GM19239 (cell line): Measurements from ENCODE around the gene CORO2A.

Experiments used
- DNase-seq: peaks from one replicate; pipeline ENCODE4 v3.0.0; 2011; ENCODE audit warnings: low spot score; ENCODE audit not compliant: insufficient read length
- FAIRE-seq: peaks from 2 replicates; lab custom pipeline; 2011; peaks lifted over from hg19 to GRCh38; lab: Jason Lieb, UNC

Gene CORO2A

DNA sequence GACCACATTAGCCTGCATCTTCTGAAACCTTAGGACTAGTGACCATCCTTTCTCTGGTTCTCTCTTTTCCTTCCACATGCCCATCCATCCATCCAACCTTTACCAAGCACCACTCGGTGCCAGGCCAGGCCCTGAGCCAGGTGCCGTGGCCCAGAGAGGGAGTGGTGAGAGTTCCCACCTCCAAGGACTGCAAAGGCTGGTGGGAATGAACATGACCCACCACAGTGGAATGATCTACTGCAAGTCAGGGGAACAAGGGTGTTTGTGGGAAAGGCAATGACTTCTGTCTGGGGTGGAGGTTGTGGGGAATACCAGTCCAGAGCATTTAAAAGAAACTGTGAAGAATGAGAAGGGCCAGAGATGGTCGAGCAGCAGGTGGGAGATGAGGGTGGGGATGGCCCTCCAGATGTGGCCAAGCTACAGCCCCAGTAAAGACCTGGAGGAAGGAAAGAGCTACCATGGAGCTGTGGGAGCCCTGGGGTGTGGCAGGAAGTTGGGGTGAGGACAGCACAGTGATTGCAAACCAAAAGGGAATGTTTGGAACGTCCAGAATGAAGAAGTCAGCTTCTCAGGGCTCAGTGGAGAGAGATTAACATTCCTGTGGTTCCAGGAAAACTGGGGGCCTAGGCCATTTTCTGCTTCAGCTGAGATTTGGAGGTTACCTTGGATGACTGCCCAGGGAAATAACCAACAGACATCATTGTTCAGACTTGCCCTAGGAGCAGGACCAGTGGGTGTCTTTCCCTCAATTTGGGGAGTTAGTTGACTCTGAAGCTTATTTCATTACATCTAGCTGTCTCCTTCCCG, 30.7 kb upstream of the CORO2A start:
- DNase-seq = no peak
- FAIRE-seq = no peak

DNA sequence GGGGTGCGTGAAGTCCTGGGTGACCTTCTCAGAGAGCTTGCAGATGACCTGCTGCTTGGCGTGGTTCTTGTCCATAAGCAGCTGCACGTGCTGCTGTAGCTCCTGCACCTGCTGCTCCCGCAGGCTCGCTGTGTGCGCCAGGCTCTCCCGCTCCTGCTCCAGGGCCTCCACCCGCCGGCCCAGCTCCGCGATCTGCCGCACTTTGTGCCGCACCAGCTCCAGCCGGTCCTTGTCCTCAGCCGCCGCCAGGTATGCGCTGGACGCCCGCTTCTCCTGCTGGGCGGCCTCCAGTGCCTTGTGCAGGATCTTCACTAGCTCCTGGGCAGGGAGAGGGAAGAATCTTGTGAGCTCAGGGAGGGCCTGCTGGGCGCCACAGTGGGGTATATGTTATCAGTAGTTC, 28.5 kb upstream of the CORO2A start:
- no peak for DNase-seq
- no peak for FAIRE-seq

- no peak for FAIRE-seq
- DNase-seq = no peak
These were observed 27.4 kb upstream of the CORO2A start for GRCh38 chr9:98219794-98220370.

DNA sequence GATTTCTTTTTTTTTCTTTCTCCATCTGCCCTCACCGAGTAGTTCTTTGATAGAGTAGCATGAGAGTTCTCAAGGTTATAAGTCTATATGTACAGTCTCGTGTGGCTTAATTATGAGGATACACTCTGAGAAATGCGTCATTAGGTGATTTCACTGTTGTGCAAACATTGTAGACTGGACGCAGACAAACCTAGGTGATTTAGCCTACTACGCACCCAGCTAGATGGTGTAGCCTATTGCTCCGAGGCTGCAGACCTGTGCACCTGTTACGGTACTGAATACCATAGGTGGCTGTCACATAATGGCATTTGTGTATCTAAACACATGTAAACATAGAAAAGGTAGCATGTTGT, 26.9 kb upstream of the CORO2A start:
- FAIRE-seq (no peak), DNase-seq (no peak)

GRCh38 chr9:98218562-98219363, 26.3 kb upstream of the CORO2A start:
- DNase-seq = no peak
- no peak for FAIRE-seq

GRCh38 chr9:98217255-98217654, 24.8 kb upstream of the CORO2A start:
- no peak for FAIRE-seq
- DNase-seq = no peak

DNA sequence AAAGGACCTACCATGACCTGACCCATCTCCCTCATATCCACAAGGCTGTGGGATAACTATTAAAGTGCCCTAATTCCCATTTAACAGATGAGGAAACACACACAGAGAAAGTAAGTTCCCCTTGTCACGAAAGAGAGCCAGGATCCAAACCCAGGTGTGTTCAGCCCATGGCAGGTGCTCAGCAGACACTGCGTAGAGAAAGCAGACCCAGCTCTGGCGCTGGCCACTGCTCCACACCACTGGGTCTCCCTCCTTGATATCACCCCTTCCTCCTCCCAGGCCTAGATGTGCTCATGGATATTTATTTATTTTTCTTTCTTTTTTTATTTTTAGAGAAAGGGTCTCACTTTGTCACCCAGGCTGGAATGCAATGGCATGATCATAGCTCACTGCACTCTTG, 24.0 kb upstream of the CORO2A start:
- FAIRE-seq = no peak
- DNase-seq = no peak

- DNase-seq (no peak), FAIRE-seq (no peak)
These were observed 23.4 kb upstream of the CORO2A start for GRCh38 chr9:98215821-98216220.

DNA sequence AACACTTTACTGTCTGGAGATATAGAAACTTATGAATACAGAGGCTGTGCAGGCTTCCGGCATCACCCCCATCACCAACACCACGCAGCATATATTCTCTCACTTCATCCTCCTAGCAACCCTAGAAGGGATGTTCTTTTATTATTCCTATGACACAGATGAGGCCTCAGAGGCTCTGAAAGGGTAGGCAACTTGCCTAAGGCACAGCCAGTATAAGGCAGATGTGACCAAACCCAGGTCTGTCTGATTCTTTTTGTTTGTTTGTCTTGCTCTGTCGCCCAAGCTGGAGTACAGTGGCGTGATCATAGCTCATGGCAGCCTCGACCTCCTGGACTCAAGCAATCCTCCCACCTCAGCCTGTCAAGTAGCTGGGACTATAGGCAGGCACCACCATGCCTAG, 22.8 kb upstream of the CORO2A start:
- FAIRE-seq (no peak), DNase-seq (no peak)

DNA sequence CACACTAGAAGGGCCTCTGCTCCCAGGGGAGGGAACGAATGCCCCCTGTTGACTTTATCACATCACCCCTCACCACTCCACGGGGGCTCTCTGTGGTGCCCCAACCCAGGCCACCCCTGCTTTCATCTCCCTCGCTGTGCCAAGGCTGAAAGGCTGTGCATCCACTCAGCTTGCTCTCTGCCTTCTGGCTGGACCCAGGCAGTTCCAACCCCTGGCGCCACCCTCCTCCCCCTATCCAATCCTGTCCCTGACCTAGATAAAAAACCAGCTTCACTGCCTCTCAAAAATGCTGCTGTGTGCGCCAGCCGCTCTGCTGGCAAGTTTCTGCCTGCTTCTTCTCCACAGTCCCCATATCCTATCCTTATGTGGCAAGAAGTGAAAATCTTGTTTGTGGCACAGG, 22.4 kb upstream of the CORO2A start:
- no peak for DNase-seq
- no peak for FAIRE-seq

DNA sequence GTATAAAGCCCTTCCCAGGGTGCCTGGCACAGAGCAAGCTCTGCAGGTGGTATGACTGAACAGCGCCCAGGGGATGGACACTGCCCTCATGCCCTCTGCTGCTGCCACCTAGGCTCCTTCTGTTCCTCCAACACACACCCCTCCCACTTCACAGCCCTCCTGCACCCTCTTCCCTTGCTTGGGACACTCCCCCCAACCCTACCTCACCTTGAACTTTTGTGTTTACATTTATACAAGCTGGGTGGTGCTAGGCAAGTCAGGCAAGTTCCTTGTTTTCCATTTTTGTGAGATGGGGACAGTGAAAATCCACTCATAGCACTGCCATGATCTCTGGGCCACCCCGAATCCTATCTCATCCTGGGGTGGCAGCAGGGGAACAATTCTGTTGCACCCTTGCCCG, 18.8 kb upstream of the CORO2A start:
- FAIRE-seq (no peak), DNase-seq (no peak)

GRCh38 chr9:98210435-98210834, 18.0 kb upstream of the CORO2A start:
- DNase-seq = no peak
- FAIRE-seq = no peak

DNA sequence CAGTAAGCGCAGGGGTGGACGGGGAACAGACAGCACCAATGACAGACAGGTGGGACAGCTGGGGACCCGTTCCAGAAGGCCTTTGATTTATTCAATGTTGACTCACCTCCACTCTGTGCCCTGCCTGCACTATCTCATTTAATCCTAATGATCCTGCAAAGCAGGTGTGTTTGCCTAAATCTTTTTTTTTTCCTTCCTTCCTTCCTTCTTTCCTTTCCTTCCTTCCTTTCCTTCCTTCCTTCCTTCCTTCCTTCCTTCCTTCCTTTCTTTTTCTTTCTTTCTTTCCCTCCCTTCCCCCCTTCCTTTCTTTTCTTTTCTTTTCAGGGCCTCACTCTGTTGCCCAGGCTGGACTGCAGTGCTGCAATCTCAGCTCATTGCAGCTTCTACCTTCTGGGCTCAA, 17.1 kb upstream of the CORO2A start:
- DNase-seq = no peak
- FAIRE-seq = no peak

- DNase-seq (no peak), FAIRE-seq (no peak)
These were observed 16.2 kb upstream of the CORO2A start for GRCh38 chr9:98208635-98209034.

DNA sequence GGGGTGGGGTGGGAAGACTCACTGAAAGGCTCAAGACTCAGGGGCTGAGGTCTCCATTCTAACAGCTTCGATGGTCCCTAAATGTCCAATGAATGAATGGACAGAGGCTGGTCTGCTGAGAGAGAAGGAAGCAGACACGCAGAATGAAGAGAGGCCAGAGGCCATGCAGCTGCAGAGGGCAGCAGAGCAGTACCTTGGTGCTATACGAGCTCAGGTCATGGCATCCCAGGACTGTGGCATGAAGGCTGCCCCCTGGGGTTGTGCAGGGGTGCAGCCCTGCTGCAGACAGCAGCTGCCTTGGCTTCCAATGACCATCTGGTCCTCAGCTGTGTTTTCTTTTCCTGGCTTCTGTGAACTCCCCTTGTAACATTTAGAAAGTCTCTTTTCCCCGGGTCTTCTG, 15.2 kb upstream of the CORO2A start:
- no peak for FAIRE-seq
- no peak for DNase-seq

- DNase-seq = no peak
- no peak for FAIRE-seq
These were observed 14.3 kb upstream of the CORO2A start for GRCh38 chr9:98206754-98207153.

DNA sequence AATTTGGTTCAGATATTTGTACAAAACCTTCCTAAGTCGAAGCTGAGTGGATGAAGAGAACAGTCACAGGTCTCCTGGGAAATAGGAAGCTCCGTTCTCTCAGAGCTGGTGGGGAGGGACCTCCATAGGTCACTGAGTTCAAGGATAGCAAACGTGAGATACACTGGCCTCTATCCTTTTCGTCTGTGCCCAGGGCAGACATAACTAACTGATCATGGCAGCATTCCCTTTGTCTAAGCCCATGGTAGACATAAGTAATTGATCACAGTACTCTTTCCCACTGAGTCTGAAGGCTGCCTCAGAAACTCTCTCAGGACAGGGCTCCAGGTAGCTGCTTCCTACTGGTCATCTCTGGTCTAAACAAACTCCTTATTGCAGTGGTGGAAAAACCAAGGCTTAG, 12.3 kb upstream of the CORO2A start:
- no peak for DNase-seq
- no peak for FAIRE-seq

- DNase-seq (no peak), FAIRE-seq (no peak)
These were observed 10.7 kb upstream of the CORO2A start for GRCh38 chr9:98203153-98203552.

DNA sequence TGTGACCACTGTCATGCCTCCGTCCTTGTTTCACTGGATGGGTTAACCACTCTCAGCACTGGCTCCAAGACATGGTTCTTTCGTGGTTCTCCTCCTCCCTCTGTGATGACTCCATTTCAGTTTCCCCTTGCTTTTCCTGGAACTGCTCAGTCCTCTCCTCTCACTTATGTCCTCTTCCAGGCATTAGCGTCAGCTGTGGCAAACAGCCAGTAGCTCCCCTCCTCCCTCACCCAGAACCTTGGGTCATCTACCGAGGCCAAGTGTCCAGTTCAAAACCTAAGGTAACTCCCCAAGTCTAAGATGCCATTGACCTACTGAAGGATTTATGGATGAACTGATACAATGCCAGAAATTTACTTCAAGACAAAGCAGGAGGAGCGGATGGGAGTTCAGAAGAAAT, 9.8 kb upstream of the CORO2A start:
- DNase-seq = no peak
- no peak for FAIRE-seq

GRCh38 chr9:98201749-98202148, 9.3 kb upstream of the CORO2A start:
- no peak for DNase-seq
- no peak for FAIRE-seq

DNA sequence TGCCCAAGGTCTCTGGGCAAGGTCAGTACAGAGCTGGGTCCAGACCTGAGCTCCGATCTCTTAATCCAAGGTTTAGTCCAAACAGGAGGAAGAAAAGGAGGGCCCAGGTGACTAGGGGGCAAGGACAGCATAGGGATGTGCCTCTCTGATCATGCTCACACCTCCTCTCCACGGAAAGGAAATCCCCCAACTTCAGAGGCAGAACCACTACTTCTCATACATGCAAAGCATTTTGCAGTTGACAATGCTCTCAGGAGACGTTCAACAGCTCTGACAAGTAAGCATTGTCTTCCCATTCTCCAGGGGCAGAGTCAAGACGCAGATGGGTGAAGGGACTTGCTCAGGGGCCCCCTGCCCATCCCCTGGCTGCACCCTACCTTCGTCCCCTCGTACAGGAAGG, 8.7 kb upstream of the CORO2A start:
- FAIRE-seq = no peak
- no peak for DNase-seq
